ENCODE measurements around the gene TRIO. TPM values are rescaled to one million over a fixed set of nuclear protein-coding genes. Genes with fewer than 3 reads are reported as not detected.

TRIO gene
- total and polyA plus RNA-seq, 10 of the 15 experiments (the other 5 are each of a cell fraction or from before 2014, with no cell fraction given) = 5.1 to 96.4 (median 44.6) TPM

- TF ChIP-seq ETV6 (conservative IDR thresholded peaks at IDR 0.05 in 1 of 2, IDR thresholded peaks at IDR 0.05 in 1 of 2; ENCODE audit: borderline replicate concordance in 1 of 2, low read depth in 1 of 2) (peak in 1 of 2 experiments; percentile 21; a peak in 1 of 4 replicates), ZBTB4 (CRISPR knock-in tag; IDR thresholded peaks at IDR 0.05) (no peak), IKZF1 (conservative IDR thresholded peaks at IDR 0.05) (peak; percentile 55)
Observed at GRCh38 chr5:14342306-14342705, 199.2 kb downstream of the TRIO start (continued).

GRCh38 chr5:14343376-14343775, 200.2 kb downstream of the TRIO start:
- Histone ChIP-seq H3K4me1 (ENCODE audit: control insufficient read depth, insufficient read depth, low read length) (peaks cover 4% of the 10 kb centered on the region), H4K20me1 (ENCODE audit: control insufficient read depth, insufficient read depth) (no peaks in the 10 kb centered on the region), H3K9me3 (replicated peaks; ENCODE audit: control insufficient read depth, insufficient read depth, low read length) (no peaks in the 10 kb centered on the region), H3K4me2 (ENCODE audit: control insufficient read depth, insufficient read depth) (no peak overlapping the region), H3K9ac (ENCODE audit: control insufficient read depth, insufficient read depth, low read length) (no peak overlapping the region), H3K79me2 (ENCODE audit: control insufficient read depth, insufficient read depth, low read length) (no peaks in the 10 kb centered on the region), H3K27ac (ENCODE audit: control insufficient read depth, insufficient read depth) (no peak overlapping the region), H3K27me3 (replicated peaks in 1 of 2; ENCODE audit: control insufficient read depth in 2 of 2, insufficient read depth in 2 of 2, low read length in 1 of 2) (no peaks in the 10 kb centered on the region), H3K4me3 (no peak overlapping the region), H2AFZ (ENCODE audit: control insufficient read depth, low read depth, low read length) (no peak overlapping the region), H3K36me3 (ENCODE audit: control insufficient read depth in 2 of 2, insufficient read depth in 2 of 2, low read length in 1 of 2) (peaks cover 3 to 9% of the 10 kb centered on the region in 2 experiments; a peak in 3 of 4 replicates)
- ChIA-PET RAD21 (ENCODE audit: unreplicated experiment) (no interaction called here), SMC1A (ENCODE audit: uncharacterized antibody, unreplicated experiment) (no interaction called here), POLR2A (no interaction called here), CTCF (interaction anchor here (0.7 to 3.6 kb wide), 3 partner anchors 11 to 28 kb away, joined by 3 to 11 read pairs (median 4); no protein-coding TSS in a partner anchor)
- no peak for ATAC-seq
- BruUV-seq (replicated peaks) = no TSS peak
- no peak for DNase-seq (ENCODE audit: low read depth, low spot score)
- in situ Hi-C loops (cut with MboI) = no loop called here
- 38% methylated on average over 4 of the region's 4 CpGs for WGBS (ENCODE audit: insufficient coverage, insufficient replicate concordance, low lambda C conversion rate, missing lambda C conversion rate)
- TF ChIP-seq ZNF592 (IDR thresholded peaks at IDR 0.05) (no peak), BHLHE40 (IDR thresholded peaks at IDR 0.05; ENCODE audit: borderline replicate concordance in 1 of 2, low read depth in 2 of 2, low read length in 1 of 2) (no peak), PBX3 (IDR thresholded peaks at IDR 0.05; ENCODE audit: insufficient replicate concordance, low read depth, low read length) (no peak), FOXK2 (IDR thresholded peaks at IDR 0.05) (no peak), KDM1A (IDR thresholded peaks at IDR 0.05; ENCODE audit: borderline replicate concordance) (no peak), TARDBP (IDR thresholded peaks at IDR 0.05; ENCODE audit: borderline replicate concordance) (no peak), YY1 (IDR thresholded peaks at IDR 0.05; ENCODE audit: low read depth, low read length) (no peak), STAT3 (IDR thresholded peaks at IDR 0.05; ENCODE audit: low read depth, low read length) (no peak), ASH2L (IDR thresholded peaks at IDR 0.05; ENCODE audit: borderline replicate concordance, low read depth) (no peak)
- no peak for FAIRE-seq
- intact Hi-C loops (cut with micrococcal nuclease; ENCODE audit: unreplicated experiment) = no loop called here
